HPDE6-E6E7 (cell line): ENCODE measurements around the gene DDX49.
"Not testable (repeated sequence)": the region's sequence is repeated elsewhere in the genome, so short reads cannot be mapped to it uniquely, and the experiment has no call there.

ENCODE experiments used
- DNase-seq: peaks from one replicate; pipeline ENCODE4 v3.0.0; 2011; ENCODE audit warnings: missing footprints; ENCODE audit errors: extremely low spot score

The DDX49 gene

DNA sequence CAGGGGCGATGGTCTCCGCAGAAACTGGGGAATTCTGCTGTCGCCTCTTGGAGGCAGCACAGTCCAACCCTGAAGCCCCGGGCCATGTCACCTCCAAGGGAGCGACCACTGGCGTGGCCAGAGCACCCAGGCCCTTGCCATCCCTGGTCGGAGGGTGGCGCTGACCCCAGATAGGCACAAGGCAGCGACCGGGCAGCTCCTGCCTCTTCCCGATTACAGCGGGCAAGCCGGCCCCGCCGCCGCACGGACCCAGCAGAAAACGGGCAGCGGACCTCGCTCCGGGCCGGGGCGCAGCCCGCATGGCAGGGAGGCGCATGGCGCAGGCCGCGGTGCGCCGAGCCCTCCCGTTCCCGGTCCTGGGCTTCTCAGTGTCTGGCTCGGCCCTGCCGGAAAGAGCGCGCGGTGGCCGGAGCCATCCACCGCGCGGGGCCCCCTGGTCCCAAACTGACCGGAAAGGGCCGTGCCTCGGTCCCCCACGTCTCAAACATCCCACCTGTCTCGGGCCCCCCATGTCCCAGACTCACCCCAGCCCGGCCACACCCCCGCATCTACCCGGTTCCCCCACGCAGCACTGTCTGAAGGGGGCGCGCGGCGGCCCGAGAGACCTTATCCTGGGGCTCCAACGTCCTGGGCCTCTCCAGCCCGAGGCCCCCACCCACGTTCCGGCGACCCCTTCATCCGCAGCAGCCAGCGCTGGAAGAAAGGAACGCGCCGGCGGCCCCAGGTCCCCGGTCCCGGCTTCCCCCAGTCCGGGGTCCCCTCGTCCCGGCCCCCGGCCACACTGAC lies 24.3 kb upstream of the DDX49 start:
- no peak for DNase-seq

DNA sequence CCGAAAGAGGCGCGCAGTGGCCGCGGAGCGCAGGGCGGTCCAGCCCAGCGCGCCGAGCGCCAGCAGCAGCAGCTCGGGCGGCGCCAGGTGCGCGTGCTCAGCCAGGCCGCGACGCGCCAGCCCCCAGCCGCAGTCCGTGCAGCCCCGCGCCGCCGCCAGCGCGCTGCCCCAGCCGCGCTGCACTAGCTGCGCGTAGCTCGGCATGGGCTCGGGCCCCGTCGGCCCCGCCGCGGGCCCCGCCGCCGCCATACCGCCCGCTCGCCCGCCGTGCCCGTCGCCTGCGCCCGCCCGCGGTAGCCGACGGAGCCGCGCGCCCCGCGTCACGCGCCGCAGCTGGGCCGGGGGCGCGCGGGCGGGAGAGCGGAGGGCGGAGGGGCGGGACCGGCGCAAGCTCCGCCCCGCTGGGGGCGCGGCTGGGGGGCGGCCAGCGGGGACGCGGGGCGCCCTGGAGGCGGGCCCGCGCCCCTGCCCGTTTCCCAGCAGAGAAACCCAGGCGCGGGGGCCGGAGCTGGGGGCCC lies 23.6 kb upstream of the DDX49 start, which contains the start of gene CERS1:
Gene CERS1, minus strand, starts transcription at position 335 of the 518 bp plus-strand sequence. Its CDS starts 86 bp downstream, at position 249.
- no peak for DNase-seq

DNA sequence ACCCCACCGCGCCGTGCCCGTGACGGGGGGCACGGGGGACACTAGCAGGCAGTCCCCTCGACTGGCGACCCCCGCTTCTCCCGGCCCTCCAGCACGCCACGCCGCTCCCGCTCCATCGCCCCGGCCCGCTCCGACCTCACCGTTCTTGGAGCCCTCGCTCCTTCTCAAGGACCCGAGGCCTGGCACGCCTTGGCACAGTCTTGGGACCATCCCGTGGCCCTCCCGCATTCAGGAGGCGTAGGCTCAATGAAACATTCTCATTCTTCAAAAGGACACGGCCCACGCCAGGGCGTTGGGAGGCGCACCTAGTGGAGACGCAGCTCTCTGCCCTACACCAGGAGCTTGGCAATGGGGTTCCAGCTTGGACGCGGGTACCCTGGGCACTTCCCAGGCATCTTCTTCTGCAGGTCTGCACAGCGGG lies 23.1 kb upstream of the DDX49 start:
- DNase-seq = no peak

DNA sequence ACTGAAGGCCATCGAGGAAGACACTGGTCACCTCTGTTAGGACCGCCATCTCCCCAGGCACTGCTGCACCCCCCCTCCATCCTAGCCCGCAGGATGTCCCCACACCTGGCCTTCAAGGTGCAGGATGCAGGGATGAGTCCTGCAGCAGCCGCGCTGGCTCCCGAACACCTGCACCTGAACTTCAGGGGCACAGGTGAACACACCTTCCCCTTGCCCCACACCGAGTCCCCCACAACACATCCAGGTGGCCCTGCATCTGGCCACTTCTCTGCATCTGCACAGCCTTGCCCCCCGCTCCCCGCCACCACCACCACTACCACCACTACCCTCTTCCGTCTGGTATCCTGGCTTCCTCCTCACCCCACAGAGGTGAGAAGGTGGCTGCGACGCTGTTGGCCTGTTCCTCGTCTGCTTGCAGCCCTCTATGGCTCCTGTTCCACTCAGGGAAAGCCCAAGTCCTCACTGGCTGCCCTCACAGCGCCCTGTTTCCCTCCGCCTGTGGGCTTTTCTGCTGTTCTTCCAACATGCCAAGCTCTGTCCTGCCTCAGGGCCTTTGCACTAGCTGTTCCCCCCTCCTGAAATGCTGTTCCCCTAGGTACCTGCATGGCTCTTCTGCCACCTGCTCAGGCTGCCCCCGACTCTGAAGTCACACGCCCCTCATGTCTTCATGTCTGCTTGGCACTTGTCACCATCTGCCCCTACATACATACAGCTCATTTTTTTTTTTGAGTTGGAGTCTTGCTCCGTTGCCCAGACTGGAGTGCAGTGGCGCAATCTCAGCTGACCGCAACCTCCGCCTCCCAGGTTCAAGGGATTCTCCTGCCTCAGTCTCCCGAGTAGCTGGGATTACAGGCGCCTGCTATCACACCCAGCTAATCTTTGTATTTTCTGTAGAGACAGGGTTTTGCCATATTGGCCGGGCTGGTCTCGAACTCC lies 22.2 kb upstream of the DDX49 start:
- DNase-seq = no peak

GRCh38 chr19:18898081-18898606 lies 21.4 kb upstream of the DDX49 start:
- no peak for DNase-seq

DNA sequence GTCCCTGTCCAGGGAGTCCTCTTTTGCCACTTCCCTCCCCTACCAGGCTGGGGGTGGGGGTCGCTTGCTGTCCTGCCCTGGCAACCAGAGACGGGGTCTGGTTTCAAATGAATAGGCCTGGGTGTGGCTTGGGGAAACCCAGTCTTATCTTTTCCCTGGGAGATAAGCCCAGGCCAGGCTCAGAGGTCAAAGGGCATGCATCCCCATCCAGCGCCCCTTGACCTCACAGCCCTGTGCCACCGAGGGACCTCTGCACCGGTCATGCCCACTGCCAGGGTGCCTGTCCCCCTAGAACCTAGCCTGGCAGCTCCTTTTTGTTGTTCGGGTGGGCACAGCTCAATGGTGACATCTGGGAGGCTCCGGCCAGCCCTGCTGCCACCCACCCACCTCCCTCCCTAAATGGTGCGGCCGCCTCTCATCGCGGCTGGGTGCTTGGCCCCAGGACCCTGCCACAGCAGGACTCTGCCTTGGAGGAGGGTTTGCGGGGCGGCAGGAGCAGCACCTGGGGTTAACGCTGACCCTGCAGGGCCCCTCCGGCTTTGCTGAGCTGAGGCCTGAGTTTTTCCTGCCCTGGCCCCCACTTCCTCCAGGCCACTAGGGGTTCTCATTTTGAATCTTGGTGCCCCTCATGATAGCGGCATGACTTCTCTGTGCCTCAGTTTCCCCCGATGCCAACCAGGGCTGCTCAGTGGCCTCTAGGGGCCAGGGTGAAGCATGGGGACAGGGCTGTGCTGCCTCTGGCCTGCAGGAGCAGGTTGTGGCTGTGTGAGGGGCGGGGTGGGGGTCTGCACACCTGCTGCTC lies 20.7 kb upstream of the DDX49 start:
- no peak for DNase-seq

GRCh38 chr19:18899624-18900560 lies 19.6 kb upstream of the DDX49 start:
- DNase-seq = no peak

DNA sequence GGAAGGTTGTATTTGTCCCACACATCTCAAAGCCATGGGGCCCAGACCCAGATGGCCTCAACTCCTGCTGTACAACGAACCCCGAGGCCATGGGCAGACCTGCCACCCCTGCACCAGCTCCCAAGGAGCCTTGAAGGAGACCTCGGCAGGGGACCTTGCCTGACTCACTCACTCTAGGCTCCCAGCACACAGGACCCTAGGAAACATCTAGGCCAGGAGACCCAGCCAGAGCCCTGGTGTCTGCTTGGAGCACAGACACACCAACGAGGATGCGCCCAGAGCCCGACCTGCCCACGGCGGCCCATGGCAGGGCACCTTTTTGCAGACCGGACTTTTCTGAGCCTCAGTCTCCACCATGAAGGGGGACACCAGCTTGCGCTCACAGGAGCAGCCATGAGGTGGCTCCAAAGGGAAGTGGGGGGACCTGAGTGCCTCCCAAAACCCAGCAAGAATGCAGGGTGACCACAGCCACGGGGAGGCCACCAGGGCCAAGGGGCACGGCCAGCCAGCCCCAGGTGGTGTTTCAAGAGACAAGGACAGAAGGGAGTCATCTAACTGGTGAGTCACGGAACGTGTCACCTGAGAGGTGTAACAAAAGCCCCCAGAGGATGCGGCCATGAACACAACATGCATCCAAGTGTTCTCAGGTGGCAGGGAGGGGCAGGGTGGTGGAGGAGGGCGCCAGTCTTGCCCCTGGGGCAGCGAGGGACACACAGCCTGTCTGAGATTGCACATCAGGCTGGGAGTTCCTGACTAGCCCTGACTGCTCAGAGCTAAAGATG lies 18.6 kb upstream of the DDX49 start:
- no peak for DNase-seq

- no peak for DNase-seq
Observed at GRCh38 chr19:18901491-18901890, 18.0 kb upstream of the DDX49 start.

GRCh38 chr19:18902519-18902918 lies 17.0 kb upstream of the DDX49 start:
- DNase-seq = not testable (repeated sequence)

- no peak for DNase-seq
Observed at GRCh38 chr19:18903156-18904037, 16.1 kb upstream of the DDX49 start.

DNA sequence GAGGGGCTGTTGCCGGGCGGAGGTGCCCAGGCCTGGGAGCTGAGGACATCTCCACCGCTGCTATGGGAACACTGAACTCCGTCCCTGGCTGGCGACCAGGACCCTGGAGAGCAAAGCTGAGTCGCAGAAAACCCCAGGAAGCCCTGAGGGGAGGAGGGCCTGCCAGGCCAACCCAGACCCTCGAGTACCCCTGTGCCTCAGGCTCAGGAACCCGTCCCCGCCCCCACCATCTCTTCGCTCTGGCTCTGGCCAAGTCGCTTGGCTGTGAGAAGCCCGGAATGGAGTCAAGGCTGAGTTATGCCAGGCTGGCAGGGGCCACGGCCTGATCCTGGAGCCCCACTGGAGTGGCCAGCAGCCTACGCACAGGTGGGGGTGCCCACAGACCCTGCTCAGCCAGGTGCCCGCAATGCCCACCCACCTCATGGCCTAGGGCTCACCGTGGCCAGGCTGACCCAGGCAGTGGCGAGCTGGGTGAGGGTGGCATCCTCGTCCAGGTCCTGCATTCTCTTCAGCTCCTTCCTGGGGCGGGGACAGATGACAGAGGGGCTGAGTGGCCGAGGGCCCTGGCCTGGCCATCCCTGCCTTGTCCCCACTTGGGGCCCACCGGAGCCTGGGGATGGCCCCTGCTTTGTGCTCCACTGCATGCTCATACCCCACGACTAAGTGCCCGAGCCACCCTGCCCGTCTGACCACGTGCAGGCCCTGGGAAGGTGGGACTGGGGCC lies 15.0 kb upstream of the DDX49 start:
- DNase-seq = no peak

DNA sequence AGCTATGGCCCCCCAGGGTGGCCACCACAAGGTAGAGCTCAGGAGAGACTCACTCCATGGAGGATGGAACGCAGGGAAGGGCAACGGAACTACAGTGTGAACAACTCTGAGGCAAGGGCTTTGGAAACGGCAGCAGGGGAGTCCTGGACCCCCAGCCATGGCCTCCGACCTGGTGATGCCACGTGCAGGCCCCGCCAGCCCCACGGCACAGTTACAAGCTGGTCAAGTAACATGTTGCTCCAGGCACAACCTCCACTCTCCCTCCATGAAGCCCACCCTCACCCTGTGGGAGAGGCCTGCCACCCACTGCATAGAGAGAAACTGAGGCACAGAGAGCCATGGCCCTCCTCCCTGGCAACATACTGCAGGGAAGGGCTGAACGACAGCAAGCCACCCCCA lies 14.5 kb upstream of the DDX49 start:
- DNase-seq = no peak

GRCh38 chr19:18905513-18906236 lies 13.8 kb upstream of the DDX49 start:
- DNase-seq = no peak

DNA sequence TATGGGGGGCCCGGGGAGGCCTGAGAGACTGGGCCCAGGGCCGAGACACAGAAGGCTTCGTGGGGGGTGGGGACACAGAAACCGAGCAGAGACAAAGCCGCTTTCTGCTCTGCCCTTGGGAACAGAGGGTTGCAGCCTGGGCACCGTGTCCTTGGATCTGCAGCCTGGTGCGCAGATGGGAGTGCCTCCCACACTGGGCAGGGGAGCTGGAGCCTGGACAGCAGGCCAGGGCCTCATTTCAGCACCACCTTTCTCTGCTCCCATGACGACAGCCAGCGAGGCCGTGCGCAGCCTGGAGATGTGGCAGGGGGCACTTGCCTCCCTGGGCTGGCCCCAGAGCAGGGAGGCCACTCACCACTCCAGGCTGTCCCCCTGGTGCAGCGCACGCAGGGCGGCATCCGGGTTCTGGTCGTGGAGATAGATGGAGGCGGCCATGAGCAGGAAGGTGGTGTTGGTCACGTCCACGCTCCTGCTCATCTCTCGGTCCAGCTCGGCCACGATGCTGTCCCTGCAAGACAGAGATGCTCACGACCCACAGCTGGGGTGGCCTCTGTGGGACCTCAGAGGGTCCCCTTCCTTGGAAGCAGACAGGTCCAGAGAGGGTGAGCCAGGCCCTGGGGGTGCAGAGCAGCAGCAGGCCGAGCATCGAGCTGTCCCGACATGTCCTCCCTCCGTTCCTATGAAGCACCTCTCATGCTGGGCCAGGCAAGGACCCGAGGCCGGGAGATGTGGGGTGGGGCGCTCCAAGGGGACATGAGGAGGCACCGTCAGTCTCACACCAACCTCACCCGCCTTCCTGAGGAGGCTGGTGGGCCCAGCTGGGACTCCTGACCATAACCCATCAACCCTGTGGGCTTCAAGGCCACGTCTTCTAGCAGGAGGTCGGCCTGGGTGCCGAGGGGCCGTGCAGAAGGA lies 12.7 kb upstream of the DDX49 start:
- no peak for DNase-seq
